Measurements from ENCODE around the gene SIK3.

DNA sequence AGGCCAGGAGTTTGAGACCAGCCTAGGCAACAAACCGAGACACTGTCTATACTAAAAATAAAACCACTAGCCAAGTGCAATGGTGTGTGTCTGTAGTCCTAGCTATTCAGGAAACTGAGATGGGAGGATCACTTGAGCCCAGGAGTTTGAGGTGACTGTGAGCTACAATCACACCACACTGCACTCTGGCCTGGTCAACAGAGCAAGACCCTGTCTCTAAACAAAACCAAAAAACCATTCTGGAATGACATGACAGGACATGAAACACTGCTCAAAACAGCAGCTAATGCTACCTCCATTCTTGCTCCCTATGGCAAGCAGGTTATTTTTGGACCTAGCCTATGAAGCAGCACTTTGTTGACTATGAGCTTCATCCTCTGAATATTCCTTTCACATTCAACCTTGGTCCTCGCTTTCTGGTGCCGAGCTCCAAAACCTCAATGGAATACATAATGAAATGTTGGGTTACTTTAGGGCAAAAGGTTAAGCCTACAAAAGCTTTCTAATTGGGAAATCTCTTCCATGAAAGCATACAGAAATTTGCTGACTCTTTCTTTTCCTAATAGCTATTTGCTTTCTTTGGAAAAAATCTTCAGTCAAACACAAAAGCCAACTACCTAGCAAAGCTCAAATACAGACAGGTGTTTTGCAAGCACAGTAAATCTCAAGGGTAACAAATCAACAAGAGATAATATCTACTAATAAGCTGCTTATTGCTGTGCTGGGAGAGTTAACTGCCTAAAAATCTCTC is 21.1 kb downstream of the SIK3 start:
- TF ChIP-seq, protein P1, sequence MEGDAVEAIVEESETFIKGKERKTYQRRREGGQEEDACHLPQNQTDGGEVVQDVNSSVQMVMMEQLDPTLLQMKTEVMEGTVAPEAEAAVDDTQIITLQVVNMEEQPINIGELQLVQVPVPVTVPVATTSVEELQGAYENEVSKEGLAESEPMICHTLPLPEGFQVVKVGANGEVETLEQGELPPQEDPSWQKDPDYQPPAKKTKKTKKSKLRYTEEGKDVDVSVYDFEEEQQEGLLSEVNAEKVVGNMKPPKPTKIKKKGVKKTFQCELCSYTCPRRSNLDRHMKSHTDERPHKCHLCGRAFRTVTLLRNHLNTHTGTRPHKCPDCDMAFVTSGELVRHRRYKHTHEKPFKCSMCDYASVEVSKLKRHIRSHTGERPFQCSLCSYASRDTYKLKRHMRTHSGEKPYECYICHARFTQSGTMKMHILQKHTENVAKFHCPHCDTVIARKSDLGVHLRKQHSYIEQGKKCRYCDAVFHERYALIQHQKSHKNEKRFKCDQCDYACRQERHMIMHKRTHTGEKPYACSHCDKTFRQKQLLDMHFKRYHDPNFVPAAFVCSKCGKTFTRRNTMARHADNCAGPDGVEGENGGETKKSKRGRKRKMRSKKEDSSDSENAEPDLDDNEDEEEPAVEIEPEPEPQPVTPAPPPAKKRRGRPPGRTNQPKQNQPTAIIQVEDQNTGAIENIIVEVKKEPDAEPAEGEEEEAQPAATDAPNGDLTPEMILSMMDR (conservative IDR thresholded peaks at IDR 0.05; ENCODE audit: low read depth, low read length), result no peak
- no peak for TF ChIP-seq EZH2 (IDR thresholded peaks at IDR 0.05; ENCODE audit: low read length, unreplicated experiment)
